AG08396 (cell line): Measurements from ENCODE around the gene MARCHF10.
A peak's percentile ranks its signal among the peaks of the same experiment; 100 is the strongest.
"Not testable (repeated sequence)": the region's sequence is repeated elsewhere in the genome, so short reads cannot be mapped to it uniquely, and the experiment has no call there.

Source experiments
- DNase-seq: peaks from one replicate; pipeline ENCODE4 v3.0.0; 2012; ENCODE audit warnings: low spot score, mixed read lengths

Gene MARCHF10

DNA sequence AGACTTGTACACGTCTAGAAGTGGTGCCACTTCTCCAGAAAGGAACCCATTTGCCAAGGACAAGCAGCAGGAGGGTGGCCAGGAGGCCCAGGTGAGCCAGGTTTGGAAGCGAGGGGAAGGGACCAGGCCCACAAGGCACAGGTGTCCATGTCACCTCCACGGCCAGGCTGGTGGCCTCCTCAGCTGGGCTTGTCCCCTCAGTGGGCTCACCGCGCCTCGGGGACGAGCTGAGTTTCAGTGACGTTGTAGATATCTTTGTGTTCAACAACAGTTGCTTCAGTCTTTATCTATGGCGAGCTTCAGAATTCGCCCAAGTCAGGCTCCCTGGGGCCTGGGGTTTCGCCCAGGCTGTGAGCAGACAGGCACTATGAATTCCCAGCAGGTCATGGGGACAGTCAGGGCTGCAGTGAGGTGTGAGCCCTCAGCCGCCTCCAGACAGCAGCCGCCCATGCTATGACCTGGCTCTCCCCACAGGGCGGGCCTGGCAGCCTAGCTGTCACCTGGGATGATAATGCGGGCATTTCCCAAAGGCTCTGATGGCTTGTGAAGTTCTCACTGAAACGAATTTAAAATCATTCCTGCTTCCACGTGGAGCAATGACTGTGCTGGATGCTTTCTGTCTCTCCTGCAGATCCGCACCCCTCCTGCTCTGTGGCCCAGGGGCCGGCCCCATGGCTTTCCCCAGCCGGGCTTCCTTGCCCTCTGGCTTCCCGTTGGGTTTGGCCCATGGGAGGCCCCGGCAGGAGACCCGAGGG is 91.1 kb downstream of the MARCHF10 start:
- no peak for DNase-seq

DNA sequence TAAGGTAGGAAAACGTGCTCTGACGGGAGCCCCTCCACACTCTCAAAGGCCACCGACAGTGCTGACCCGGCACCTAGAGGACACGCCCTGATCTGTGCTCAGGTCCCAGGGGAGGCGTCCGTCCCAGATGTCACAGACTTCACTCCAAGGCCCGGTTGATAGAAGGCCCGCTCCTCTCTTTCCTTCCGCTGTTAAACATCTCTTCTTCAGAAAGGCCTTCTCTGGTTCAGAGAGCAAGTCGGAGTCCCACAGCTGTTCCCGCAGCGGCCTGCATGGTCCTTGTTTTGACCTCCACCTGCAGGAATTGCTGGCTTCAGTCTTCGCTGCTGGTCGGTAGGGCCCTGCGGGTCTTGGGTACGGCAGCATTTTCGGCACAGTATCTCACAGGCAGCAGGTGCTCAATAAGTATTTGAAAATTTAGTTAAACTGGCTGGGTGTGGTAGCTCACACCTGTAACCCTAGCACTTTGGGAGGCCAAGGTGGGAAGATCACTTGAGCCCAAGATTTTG is 92.2 kb downstream of the MARCHF10 start:
- no peak for DNase-seq

DNA sequence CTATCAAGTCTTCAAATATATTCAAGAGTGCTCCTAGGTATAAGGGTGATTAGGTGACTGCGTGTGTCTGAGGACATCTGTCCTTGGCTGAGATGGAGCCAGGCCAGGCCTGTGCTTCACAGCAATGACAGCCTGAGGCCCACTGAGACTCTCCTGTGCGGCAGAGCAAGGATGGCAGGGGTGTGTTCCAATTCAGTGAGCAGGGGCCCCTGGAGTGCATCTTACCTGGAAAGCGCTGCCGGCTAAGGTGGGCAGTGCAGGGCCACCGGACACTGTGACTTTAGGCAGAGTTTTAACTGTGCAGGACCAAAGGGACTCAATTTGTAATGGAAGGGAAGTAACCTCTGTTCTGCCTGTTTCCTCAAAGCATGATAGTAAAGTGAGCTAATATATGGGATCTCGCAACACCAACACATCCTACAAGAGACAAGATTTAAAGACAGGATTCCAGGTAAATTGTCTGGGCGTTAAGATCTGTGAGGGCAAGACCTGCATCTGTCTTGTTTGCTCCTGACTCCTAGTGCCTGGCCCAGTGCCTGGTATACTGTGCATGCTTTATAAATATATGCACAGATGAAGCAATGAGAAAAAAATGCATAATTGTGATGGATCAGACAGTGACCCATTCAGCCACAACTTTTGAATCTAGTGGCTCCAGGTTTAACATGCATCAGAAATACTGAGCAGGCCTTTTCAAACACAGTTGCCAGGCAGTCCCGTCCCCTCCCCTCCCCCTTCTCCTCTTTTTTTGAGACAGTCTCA is 93.9 kb downstream of the MARCHF10 start:
- DNase-seq: peak; percentile 48

DNA sequence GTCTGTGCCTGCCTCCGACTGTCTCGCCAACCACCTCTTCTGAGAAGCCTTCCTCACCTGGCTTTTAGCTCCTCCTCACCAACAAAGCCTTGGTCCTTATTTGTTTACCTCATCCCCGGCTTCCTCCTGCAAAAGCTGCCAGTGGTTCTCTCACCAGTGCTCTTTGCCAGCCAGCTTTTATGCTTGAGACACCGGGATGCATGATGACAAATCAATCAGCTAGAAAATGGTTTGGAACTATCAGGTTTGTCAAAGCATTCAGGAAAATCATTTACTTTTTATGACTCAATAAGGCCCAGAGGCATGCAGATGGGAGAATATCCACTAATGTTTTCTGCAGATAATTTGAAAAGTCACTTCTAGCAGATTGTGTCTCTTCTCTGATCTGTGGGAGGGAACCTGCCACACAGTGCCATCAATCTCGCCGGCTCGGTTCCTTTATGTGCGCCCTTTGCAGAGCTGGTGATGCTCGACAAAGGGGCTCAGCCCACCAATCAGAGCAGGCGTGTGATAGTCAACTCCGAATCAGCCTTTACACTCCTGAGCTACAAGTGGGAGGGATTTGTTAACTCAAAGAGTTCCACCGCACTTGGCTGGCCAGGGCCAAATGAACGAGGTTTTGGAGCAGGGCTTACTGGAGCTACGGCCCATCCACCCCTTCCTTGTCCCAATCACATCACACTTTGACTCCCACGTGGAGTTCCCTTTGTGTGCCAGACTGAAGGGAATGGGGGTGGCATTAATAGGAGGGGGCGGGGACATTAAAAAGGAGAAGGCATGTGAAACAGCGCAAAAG is 94.8 kb downstream of the MARCHF10 start:
- no peak for DNase-seq

DNA sequence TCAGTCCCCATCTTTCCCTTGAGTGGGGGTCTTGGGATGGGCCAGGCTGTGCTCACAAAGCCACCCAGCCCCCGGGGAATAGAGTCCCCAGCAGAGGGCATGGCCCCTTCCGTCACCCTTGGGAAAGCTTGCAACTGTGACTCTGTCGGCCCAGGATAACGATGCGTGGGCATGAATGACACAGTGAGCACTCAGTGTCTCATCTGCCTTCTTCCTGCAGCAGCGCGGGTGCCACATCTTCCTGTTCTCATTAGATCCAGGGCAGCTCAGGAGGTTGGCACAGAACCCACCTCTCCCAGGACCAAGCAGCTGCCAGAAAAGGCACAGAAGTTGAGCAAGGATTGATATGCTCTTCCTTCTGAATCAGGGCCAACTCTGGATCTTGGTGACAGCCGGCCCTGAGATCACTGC is 95.9 kb downstream of the MARCHF10 start:
- no peak for DNase-seq

DNA sequence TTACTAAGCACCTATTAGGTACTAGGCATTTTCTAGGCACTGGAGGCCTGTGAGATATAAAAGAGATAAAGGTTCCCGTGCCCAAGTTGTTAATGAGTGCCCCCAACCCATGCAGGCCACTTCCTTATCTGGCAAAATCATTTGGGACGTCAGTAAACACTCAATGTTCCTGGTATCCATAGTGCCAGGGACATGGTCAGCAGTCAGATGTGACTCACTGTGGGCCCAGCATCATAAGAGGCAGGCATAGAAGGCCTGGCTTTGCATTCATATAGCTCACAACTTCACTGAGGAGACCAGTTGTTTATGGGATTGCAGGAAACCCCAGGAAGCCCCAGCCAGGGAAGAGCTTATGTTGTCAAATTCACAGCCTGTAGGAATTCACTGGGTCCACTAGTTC is 99.5 kb downstream of the MARCHF10 start:
- DNase-seq: no peak

DNA sequence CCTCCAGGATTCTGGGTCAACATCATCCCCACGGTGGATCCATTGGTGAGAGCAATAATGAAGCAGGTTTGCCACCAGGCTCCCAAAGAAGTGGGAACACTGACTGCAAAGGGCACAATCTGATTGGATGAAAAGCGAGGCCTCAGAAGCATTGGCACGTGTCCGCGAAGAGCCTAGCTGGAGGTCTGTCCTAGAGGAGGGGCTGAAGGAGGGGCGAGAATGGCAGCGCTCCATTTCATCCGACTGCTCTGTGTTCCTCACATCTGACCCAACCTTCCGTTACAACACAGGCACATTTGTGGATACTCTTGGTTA is 100.7 kb downstream of the MARCHF10 start:
- DNase-seq: no peak

DNA sequence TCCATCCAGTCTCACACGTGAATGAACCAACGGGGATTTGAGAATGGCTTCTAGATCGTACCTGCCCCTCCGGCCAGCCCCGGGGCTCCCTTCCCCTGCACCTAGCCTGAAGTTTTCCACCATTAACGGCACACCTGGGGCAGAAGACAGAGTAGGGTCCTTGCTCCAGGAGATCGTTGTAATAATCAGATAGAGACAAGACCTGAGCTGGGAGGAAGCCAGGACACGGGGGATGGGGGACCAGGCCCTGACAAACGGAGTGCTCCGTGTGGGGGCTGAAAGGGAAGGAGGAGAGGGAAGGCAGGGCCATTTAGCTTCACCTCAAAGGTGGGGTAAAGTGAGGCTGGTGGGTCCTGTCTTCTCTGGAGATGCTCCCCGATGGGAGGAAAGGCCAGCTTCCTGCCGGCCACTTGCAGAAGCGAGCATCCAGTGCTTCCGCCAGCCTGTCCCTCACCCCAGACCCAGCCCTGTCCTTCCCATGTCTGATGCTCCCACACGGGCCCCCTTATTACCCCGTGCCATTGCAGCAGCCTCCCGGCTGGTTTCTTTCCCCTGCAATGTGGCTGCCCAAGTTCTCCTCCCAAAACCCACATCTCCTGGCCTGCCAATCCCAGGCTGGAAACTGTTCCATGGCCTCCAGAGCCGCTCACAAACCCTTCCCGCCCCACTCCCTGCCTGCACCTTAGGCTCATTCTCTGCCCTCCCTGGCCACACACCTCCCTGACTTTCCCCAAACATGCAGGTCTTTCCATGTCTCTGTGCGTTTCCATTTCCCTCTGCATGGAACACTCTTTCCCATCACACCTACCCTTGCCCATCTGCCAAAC is 101.3 kb downstream of the MARCHF10 start:
- DNase-seq: no peak

DNA sequence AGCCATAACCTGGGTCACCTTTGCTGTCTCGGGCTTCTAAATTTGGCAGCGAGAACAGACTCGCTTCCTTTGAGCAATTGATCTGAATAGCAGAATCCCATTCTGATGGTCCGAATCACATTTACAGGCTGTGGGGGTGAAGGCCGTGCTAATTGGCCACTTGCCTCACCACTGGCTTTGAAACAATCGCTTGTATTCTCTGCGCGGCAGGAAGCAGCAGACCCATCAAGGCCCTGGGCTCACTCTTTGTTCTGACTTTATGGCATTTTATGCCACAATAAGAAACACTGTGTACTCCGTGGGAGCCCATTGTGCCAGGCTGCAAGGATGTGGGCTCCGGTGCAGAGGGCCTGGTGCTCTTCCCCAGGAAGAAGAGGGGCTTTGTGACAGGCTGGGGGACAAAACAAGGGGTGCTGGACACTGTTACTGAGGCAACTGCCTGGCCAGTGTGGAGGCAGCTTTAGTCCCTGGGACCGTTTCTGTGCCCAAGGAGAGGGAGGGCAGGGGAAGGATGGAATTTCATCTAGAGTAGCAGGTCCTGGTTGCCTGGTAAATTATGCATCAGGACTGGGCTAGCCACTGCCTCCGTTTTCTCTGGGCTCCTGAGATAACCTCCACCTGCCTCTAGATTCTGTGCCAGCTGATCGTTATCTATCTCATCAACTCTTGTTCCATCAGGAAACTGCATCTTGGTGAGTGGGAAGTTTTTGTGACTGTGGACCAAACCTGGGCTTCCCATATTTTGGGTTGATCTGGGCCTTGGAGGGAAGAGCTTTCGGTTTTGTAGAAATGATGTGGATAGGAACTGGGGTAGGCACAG is 102.1 kb downstream of the MARCHF10 start:
- no peak for DNase-seq

DNA sequence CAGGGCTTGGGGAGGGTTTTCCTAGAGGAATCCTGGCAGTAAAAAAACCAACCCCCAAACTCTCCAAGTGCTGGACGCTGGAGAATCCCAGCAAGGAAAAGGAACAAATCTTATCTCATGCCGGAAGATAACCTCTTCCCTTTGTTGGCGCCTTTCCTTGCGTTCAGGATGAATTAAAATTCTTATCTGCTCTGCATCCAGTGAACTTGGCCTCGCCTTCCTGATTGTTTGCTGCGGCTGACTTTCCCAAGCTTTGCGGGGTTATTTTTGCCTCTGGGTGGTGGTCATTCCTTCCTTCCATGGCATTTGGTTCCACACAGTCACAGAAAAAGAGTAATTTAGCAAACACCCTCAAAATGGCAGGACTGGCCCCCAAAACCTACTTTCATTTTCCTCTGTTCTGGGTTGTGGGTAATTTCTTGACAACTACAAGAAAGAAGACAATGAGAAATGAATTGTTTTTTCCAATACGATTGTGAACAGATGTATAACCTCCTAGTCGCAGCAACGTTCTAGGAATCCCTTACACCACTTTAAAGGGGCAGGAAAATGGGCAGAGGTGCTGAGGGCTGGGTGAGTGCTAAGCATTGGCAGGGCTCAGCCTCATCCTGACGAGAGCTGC is 102.8 kb downstream of the MARCHF10 start:
- no peak for DNase-seq

DNA sequence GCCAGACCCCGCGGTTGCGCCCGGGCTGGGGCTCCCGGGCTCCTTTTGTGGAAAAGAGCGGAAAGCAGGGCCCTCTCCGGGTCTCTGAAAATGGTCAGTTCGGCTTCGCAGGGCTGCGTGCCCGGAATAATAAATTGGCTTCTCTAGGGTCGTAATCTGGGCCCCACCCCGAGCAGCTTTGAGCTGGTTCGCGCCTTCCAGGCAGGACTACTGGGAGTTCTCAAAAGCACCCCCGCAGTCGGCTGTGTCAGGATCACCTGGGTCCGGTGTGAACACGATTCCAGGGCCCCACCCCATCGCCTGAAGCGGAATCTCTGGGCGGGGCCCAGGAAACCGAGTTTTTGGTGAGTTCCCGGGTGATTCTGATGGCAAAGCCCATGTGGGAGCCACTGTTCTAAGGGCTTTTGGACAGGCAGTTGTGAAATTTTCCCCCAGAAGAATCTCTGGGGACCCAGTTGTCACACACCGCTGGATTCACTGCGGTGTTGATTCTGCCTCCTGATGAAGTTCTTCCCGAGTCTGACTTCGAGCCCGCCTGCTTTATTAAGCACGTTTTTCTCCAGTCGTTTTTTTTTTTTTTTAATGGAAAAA is 103.6 kb downstream of the MARCHF10 start:
- no peak for DNase-seq

DNA sequence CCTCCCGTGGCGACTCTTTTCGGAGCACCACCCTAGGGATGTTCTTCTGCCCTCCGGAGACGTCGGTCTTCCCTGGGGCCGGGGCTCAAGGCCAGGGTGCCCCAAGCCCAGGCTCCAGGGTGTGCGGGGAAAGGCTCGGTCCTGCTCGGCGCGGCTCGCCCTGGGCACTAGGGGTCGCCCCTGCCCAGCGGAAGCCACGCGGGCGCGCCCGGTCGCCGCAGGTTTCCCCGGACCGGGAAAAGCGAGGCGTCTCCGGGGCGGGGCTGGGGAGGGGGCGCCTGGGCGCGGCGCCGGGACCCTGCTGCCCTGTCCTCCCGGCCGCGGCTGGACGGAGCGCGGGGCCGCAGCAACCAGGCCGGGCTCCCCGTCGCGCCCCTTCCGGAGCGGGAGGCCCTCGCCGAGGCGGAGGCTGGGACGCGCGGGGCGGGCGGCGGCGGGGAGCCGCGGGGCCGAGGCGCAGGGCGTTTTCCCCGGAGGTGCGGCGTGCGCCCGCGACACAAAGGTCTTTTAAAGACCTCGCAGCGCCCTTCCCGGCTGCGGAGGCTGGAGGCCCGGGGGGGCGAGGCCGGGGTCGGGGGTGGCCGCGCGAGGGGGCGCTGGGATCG is 104.2 kb downstream of the MARCHF10 start:
- peak; percentile 86 for DNase-seq

DNA sequence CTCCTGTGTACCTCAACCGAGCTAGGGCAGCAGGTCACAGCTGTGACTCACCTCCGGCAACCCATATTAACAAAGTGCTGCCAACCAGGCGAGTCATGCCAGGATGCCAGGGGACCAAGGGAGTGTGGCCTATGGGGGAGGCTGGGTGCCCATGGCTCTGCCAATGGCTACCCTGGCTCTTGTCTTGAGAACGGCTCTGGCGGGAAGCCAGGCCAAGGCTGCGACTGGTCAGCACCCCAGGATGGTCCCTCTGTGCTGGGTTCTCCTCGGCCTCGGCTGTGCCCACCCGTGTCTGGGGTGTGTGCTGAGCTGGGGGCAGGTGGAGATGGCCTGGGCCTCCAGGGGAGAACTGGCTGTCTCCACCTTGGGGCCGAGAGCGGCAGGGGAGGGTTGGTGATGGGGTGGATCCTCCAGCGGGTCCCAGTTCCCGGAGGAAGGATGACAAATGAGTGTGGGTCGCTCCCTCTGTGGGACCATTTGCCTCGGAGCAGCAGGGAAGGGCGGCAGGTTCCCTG is 104.8 kb downstream of the MARCHF10 start:
- DNase-seq: peak; percentile 57

DNA sequence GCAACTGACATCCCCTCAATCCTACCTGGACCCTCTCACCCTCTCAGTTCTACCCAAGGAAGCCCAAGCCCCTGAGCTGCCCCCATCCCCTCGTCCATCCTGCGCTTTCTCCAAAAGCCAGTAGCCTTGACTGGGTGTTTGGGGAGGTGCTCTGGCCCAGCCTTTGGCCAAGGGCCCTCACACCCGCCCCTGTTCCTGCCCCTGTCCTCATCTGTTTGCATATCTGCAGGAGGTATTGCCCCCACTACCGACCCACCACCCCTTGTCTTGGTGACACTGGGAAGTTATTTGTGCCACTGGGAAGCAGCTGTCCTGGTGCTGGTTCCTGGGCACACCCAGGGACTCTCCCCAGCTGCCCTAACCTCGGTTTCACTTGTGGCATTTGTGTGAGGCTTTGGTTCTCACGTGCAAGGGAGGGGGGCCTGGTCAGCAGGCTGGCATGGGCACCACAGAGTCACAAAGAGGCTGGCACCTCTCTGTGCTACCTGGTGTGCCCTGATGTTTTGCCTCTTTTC is 105.3 kb downstream of the MARCHF10 start:
- no peak for DNase-seq

DNA sequence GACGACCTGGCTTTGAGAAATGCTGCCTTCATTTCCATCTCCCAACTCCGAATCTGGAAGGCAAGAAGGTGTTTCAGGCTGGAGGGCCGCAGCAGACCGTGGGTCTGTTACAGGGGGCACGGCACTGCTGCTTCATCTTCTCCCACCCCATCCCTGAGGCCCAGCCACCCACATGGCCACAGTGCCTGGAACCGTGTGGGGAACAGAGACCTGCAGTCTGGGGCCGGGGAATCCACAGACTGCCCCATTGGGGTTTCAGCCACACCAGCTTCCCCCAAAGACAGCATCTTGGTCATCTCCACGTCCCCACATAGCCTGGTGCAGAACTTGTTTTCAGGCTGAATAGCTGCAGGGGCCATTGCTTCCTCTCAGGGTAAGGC is 106.4 kb downstream of the MARCHF10 start:
- no peak for DNase-seq

DNA sequence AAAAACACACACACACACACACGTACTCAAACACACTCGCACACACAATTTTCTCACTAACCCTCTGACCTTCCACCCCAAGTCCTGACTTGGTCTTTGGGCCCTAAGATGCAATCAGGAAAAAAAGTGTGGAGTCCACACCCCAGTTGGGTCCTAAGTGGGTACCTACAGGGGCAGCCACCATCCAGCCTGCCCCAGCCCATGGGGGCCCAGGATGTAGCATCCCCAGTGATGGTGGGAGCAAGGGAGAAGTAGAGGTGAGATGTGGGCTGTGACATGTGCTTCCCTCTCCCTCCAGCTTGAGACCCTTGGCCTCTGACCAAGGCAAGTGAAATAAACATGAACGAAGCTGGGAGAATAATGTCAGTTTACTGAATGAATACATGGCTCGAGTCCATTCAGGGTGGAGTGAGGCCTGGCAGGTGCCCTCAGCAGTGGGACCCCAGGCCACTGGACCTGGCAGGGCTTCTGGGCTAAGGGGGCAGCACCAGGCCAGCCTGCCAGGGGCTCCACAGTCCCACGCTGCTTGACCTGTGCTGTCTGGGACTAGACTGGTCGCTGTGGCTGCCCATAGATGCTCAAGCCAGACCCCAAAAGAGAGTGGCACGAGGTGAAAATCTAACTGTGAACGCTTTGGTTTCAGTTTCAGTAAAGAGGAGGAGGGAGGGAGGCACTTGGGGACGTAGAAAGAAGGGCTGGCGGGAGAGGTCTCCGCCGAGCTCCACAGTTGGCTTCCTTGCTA is 107.0 kb downstream of the MARCHF10 start:
- DNase-seq: no peak

DNA sequence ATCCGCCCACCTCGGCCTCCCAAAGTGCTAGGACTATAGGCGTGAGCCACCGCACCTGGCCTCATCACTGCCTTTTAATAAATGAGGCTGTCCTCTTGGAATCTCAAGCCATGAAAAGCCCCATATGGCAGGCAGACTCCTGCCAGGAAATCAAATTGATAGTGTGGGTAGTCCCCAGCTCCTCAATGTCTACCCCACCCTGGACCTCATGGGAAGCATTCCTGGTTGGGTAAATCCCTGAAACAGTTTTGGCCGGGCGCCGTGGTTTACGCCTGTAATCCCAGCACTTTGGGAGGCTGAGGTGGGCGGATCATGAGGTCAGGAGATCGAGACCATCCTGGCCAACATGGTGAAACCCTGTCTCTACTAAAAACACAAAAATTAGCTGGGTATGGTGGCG is 109.7 kb downstream of the MARCHF10 start:
- not testable (repeated sequence) for DNase-seq

DNA sequence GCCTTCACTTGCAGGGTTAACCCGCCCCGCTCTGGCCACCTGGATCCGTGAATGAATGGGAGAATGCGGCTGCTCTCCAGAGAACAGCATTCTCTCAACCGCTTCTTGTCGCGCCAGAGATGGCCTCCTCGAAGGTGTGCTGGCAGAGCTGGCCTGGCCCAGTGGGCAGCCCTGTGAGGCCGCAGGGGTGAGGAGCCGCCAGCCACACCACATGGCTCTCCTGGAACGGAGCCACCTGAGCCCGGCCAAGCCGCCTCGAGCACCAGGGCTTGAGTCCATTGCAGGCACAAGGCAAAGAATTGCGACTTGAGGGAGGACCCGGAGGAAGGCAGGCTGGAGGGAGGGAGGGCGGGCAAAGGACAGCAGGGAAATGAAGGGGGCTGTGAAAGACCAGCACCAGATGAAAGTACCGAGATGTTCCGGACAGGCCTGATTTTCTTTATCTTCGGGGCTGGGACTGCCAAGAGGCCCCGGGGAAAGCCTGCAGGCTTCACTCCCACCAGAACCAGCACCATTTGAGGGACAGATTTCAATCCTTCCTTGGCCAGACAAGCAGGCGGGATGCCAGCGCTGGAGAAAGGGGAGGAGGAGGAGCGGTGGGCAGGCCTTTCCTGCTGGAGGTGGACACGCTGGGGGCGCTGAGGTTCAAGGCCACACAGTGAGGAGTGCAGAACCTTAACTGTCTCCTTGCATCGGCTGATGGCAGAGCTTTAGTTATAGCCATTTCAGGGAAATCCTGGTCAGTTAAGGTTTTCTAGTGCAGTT is 111.2 kb downstream of the MARCHF10 start:
- DNase-seq: no peak
